HEK293T (cell line): ENCODE results near the gene EXOC4.

Experiments used
- CTCF ChIA-PET: fragments of 350-600 bp; formaldehyde crosslinking; extraction: SDS; loops from one replicate; lab custom pipeline; 2021; ENCODE audit warnings: antibody characterized with exemption, inconsistent platforms; lab: Yijun Ruan, JAX
- POLR2A ChIA-PET: fragments of 350-600 bp; formaldehyde crosslinking; extraction: SDS; loops from one replicate; lab custom pipeline; 2020; ENCODE audit warnings: antibody characterized with exemption, inconsistent platforms; lab: Yijun Ruan, JAX
- DNase-seq: peaks from one replicate; pipeline ENCODE4 v3.0.0; 2012; ENCODE audit warnings: mixed read lengths; ENCODE audit errors: extremely low spot score
- ARNT ChIP-seq: fragments of 450-650 bp; IDR thresholded peaks from 2 replicates; pipeline ENCODE4 v1.6.1; 2017; ENCODE audit warnings: mild to moderate bottlenecking
- BHLHE40 ChIP-seq: fragments of 450-650 bp; IDR thresholded peaks from 2 replicates; pipeline ENCODE4 v1.6.1; 2016; ENCODE audit warnings: mild to moderate bottlenecking, moderate library complexity, borderline replicate concordance
- CTBP1 ChIP-seq: fragments of 450-650 bp; IDR thresholded peaks from 2 replicates; pipeline ENCODE4 v1.6.1; 2016; ENCODE audit warnings: borderline replicate concordance
- ELF4 ChIP-seq: fragments of 450-650 bp; IDR thresholded peaks from 2 replicates; pipeline ENCODE4 v1.6.1; 2017; ENCODE audit warnings: antibody characterized with exemption
- FOXA1 ChIP-seq: fragments of 450-650 bp; IDR thresholded peaks from 2 replicates; pipeline ENCODE4 v1.6.1; 2016; ENCODE audit warnings: mild to moderate bottlenecking
- FOXK2 ChIP-seq: fragments of 450-650 bp; IDR thresholded peaks from 2 replicates; pipeline ENCODE4 v1.6.1; 2016; ENCODE audit warnings: mild to moderate bottlenecking
- FOXM1 ChIP-seq: fragments of 450-650 bp; IDR thresholded peaks from 2 replicates; pipeline ENCODE4 v1.6.1; 2017; ENCODE audit warnings: mild to moderate bottlenecking, borderline replicate concordance
- HDGF ChIP-seq: fragments of 450-650 bp; IDR thresholded peaks from 2 replicates; pipeline ENCODE4 v1.6.1; 2017; ENCODE audit warnings: antibody characterized with exemption, borderline replicate concordance
- L3MBTL2 ChIP-seq: fragments of 450-650 bp; conservative IDR thresholded peaks from 2 replicates; pipeline ENCODE4 v1.6.1; 2016; ENCODE audit warnings: mild to moderate bottlenecking
- LEF1 ChIP-seq: fragments of 450-650 bp; IDR thresholded peaks from 2 replicates; pipeline ENCODE4 v1.6.1; 2017; ENCODE audit warnings: mild to moderate bottlenecking, borderline replicate concordance
- NFRKB ChIP-seq: fragments of 450-650 bp; IDR thresholded peaks from 2 replicates; pipeline ENCODE4 v1.6.1; 2016; ENCODE audit warnings: mild to moderate bottlenecking, moderate library complexity
- PKNOX1 ChIP-seq: fragments of 450-650 bp; IDR thresholded peaks from 2 replicates; pipeline ENCODE4 v1.6.1; 2016
- SP1 ChIP-seq: fragments of 450-650 bp; IDR thresholded peaks from 2 replicates; pipeline ENCODE4 v1.6.1; 2017
- SUZ12 ChIP-seq: fragments of 450-650 bp; IDR thresholded peaks from 2 replicates; pipeline ENCODE4 v1.6.1; 2016; ENCODE audit warnings: mild to moderate bottlenecking
- TARDBP ChIP-seq: fragments of 450-650 bp; IDR thresholded peaks from 2 replicates; pipeline ENCODE4 v1.6.1; 2016
- ZNF384 ChIP-seq: fragments of 450-650 bp; IDR thresholded peaks from 2 replicates; pipeline ENCODE4 v1.6.1; 2016

Gene EXOC4

GRCh38 chr7:133839121-133839520, 586.2 kb downstream of the EXOC4 start:
- DNase-seq, result no peak
- TF ChIP-seq FOXK2, result no peak
- no peak for TF ChIP-seq ELF4
- no peak for TF ChIP-seq SUZ12
- no peak for TF ChIP-seq PKNOX1
- TF ChIP-seq ARNT, result no peak
- no peak for TF ChIP-seq BHLHE40
- no peak for TF ChIP-seq HDGF
- no peak for TF ChIP-seq SP1
- no peak for TF ChIP-seq FOXM1
- no peak for TF ChIP-seq TARDBP
- TF ChIP-seq LEF1, result no peak
- TF ChIP-seq FOXA1, result no peak
- ChIA-PET CTCF (interaction anchor here (0.6 kb wide), 1 partner anchor 47 kb away, joined by 4 read pairs; no protein-coding TSS in a partner anchor), POLR2A (no interaction called here)

DNA sequence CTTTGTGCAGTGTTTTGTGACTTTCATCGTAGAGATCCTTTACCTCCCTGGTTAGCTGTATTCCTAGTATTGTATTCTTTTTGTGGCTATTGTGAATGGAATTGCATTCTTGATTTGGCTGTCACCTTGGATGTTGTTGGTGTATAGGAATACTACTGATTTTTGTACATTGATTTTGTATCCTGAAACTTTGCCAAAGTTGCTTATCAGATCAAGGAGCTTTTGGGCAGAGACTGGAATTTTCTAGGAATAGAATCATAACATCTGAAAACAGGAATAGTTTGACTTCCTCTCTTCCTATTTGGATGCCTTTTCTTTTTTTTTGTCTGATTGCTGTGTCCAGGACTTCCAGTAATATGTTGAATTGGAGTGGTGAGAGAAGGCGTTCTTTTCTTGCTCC, 590.5 kb downstream of the EXOC4 start:
- no peak for DNase-seq
- TF ChIP-seq NFRKB (no peak), CTBP1 (no peak), PKNOX1 (no peak), SUZ12 (no peak), LEF1 (no peak), ARNT (no peak), ZNF384 (no peak), HDGF (no peak), BHLHE40 (no peak), SP1 (no peak), FOXM1 (no peak), FOXA1 (no peak), TARDBP (no peak), ELF4 (no peak)
- ChIA-PET CTCF (no interaction called here), POLR2A (no interaction called here)

- no peak for DNase-seq
- POLR2A ChIA-PET, result no interaction called here
- CTCF ChIA-PET, result no interaction called here
- TF ChIP-seq SUZ12, result no peak
- no peak for TF ChIP-seq ZNF384
- no peak for TF ChIP-seq CTBP1
- TF ChIP-seq FOXK2, result no peak
- TF ChIP-seq FOXM1, result no peak
- TF ChIP-seq ELF4, result no peak
- no peak for TF ChIP-seq BHLHE40
- no peak for TF ChIP-seq NFRKB
- no peak for TF ChIP-seq ARNT
- no peak for TF ChIP-seq TARDBP
- TF ChIP-seq L3MBTL2, result no peak
- no peak for TF ChIP-seq LEF1
- TF ChIP-seq PKNOX1, result no peak
- TF ChIP-seq FOXA1, result no peak
- TF ChIP-seq SP1, result no peak
- no peak for TF ChIP-seq HDGF
Measured at GRCh38 chr7:133845005-133845404, 592.1 kb downstream of the EXOC4 start.

DNA sequence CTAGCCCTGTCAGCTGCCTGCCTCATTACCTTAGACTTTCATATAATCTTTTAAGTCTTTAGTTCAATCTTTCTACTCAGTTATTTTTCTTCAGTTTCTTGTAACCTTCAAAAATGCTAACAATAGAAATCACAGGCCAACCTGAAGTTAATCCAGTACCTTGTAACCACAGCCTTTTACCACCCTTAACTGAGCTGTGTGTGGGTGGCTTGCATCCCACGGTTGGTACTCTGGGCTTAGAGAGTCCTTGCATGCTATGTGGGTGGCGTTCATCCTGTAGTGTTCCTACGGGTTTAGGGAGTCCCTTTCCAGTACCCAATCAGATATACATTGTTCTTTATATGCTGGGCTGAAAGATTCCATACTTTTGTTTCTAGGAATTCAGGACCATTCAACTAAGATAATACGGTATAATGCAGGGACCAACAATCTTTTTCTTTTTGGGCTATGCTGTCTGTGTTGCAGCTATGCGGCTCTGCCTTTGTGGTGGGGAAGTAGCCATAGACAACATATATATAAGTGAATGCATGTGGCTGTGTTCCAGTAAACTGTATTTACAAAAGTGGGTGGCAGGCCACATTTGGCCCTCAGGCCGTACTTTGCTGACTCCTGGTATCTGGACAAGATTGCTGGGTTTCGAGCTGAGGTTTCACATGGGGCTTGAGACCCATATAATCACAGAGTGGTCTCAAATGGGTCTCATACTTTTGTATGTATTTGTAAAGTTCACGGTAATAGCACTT, 593.5 kb downstream of the EXOC4 start:
- ChIA-PET POLR2A (no interaction called here), CTCF (no interaction called here)
- TF ChIP-seq LEF1 (no peak), HDGF (no peak)
- DNase-seq, result no peak

- no peak for DNase-seq
- TF ChIP-seq NFRKB (no peak), BHLHE40 (no peak), HDGF (no peak), FOXM1 (no peak), ZNF384 (no peak), L3MBTL2 (no peak)
- ChIA-PET CTCF (no interaction called here), POLR2A (no interaction called here)
Measured at GRCh38 chr7:133850497-133851280, 597.8 kb downstream of the EXOC4 start.

DNA sequence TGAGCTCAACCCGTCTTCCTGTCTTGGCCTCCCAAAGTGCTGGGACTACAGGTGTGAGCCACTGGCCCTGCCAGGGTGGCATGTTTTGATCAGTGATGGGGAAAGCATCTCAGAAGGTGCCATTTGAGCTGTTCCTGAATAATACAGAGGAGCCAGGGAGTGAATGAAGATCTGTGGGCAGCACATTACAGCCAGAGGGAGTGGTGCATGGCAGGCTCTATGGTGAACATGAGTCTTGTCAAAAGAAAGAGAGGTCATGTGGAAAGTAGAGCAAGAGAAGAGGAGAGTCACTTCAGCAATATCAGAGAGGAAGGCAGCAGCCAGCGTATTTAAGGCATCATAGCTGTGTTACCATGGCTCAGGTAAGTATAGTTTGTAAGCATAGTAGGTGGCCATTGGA, 598.5 kb downstream of the EXOC4 start:
- ChIA-PET POLR2A (no interaction called here), CTCF (no interaction called here)
- no peak for TF ChIP-seq SP1
- no peak for TF ChIP-seq NFRKB
- no peak for TF ChIP-seq LEF1
- TF ChIP-seq PKNOX1, result no peak
- TF ChIP-seq FOXA1, result no peak
- no peak for TF ChIP-seq L3MBTL2
- TF ChIP-seq SUZ12, result no peak
- no peak for TF ChIP-seq HDGF
- TF ChIP-seq ZNF384, result no peak
- TF ChIP-seq FOXM1, result no peak
- no peak for TF ChIP-seq CTBP1
- no peak for TF ChIP-seq ARNT
- no peak for TF ChIP-seq ELF4
- no peak for TF ChIP-seq BHLHE40
- TF ChIP-seq FOXK2, result no peak
- no peak for TF ChIP-seq TARDBP
- DNase-seq, result no peak
